Stimulated activated naive CD8-positive, alpha-beta T cell treated with anti-CD3 and anti-CD28 coated beads, Interleukin-15, Interleukin-2, amounts not matched to agents 100 ng/mL and 50 ng/mL, for 24 hours (primary cell): ENCODE results near the gene INHA.
A peak's percentile ranks its signal among the peaks of the same experiment; 100 is the strongest.

Source experiments
- H3K27ac Mint-ChIP-seq: one replicate; pipeline ENCODE4 v1.8.0; 2021; ENCODE audit warnings: mild to moderate bottlenecking, mixed read lengths
- H3K27me3 Mint-ChIP-seq: one replicate; pipeline ENCODE4 v1.8.0; 2021; ENCODE audit warnings: mixed read lengths
- H3K36me3 Mint-ChIP-seq: one replicate; pipeline ENCODE4 v1.8.0; 2021; ENCODE audit warnings: low read depth, mixed read lengths
- H3K4me1 Mint-ChIP-seq: one replicate; pipeline ENCODE4 v1.8.0; 2021; ENCODE audit warnings: low read depth, mixed read lengths
- H3K4me3 Mint-ChIP-seq: one replicate; pipeline ENCODE4 v1.8.0; 2021; ENCODE audit warnings: mild to moderate bottlenecking, mixed read lengths
- H3K9me3 Mint-ChIP-seq: one replicate; pipeline ENCODE4 v1.8.0; 2021; ENCODE audit warnings: mixed read lengths

INHA gene

GRCh38 chr2:219572237-219573001, at the start of gene INHA:
INHA (plus strand) TSS chr2:219572310; CDS start chr2:219572375, 65 bp downstream.
- Mint-ChIP-seq H3K36me3 (no peaks in the 10 kb centered on the region), H3K4me1 (no peaks in the 10 kb centered on the region), H3K27me3 (peaks cover 45% of the 10 kb centered on the region), H3K27ac (no peak within 1 kb of the TSS), H3K4me3 (peak within 1 kb of the TSS; percentile 26), H3K9me3 (no peaks in the 10 kb centered on the region)

GRCh38 chr2:219523031-219523671, 49.0 kb upstream of the INHA start:
- peak overlapping the region; percentile 35 for H3K4me3 Mint-ChIP-seq
- no peaks in the 10 kb centered on the region for H3K36me3 Mint-ChIP-seq
- no peaks in the 10 kb centered on the region for H3K9me3 Mint-ChIP-seq
- H3K27me3 Mint-ChIP-seq = peaks cover 69% of the 10 kb centered on the region
- peaks cover 17% of the 10 kb centered on the region for H3K4me1 Mint-ChIP-seq
- no peak overlapping the region for H3K27ac Mint-ChIP-seq

- Mint-ChIP-seq H3K4me3 (no peak overlapping the region), H3K27ac (no peak overlapping the region), H3K27me3 (peaks cover 73% of the 10 kb centered on the region), H3K9me3 (no peaks in the 10 kb centered on the region), H3K4me1 (peaks cover 17% of the 10 kb centered on the region), H3K36me3 (no peaks in the 10 kb centered on the region)
Measured at GRCh38 chr2:219524817-219525216, 47.3 kb upstream of the INHA start.

GRCh38 chr2:219525533-219526232, 46.4 kb upstream of the INHA start:
- Mint-ChIP-seq H3K9me3 (no peaks in the 10 kb centered on the region), H3K27ac (no peak overlapping the region), H3K4me1 (peaks cover 17% of the 10 kb centered on the region), H3K4me3 (no peak overlapping the region), H3K36me3 (no peaks in the 10 kb centered on the region), H3K27me3 (peaks cover 74% of the 10 kb centered on the region)

GRCh38 chr2:219526320-219527075, 45.6 kb upstream of the INHA start:
- Mint-ChIP-seq H3K27me3 (peaks cover 70% of the 10 kb centered on the region), H3K9me3 (no peaks in the 10 kb centered on the region), H3K27ac (no peak overlapping the region), H3K36me3 (no peaks in the 10 kb centered on the region), H3K4me3 (no peak overlapping the region), H3K4me1 (peaks cover 13% of the 10 kb centered on the region)

GRCh38 chr2:219527076-219527394, 45.1 kb upstream of the INHA start:
- H3K4me3 Mint-ChIP-seq = no peak overlapping the region
- no peaks in the 10 kb centered on the region for H3K36me3 Mint-ChIP-seq
- H3K27me3 Mint-ChIP-seq = peaks cover 64% of the 10 kb centered on the region
- no peak overlapping the region for H3K27ac Mint-ChIP-seq
- H3K9me3 Mint-ChIP-seq = no peaks in the 10 kb centered on the region
- peaks cover 8% of the 10 kb centered on the region for H3K4me1 Mint-ChIP-seq

- no peaks in the 10 kb centered on the region for H3K36me3 Mint-ChIP-seq
- H3K27me3 Mint-ChIP-seq = peaks cover 63% of the 10 kb centered on the region
- H3K27ac Mint-ChIP-seq = no peak overlapping the region
- no peaks in the 10 kb centered on the region for H3K9me3 Mint-ChIP-seq
- peaks cover 6% of the 10 kb centered on the region for H3K4me1 Mint-ChIP-seq
- H3K4me3 Mint-ChIP-seq = no peak overlapping the region
Measured at GRCh38 chr2:219527472-219527871, 44.6 kb upstream of the INHA start.

- H3K36me3 Mint-ChIP-seq = no peaks in the 10 kb centered on the region
- no peaks in the 10 kb centered on the region for H3K4me1 Mint-ChIP-seq
- H3K4me3 Mint-ChIP-seq = no peak overlapping the region
- peaks cover 41% of the 10 kb centered on the region for H3K27me3 Mint-ChIP-seq
- no peak overlapping the region for H3K27ac Mint-ChIP-seq
- no peaks in the 10 kb centered on the region for H3K9me3 Mint-ChIP-seq
Measured at GRCh38 chr2:219530048-219530963, 41.8 kb upstream of the INHA start.

GRCh38 chr2:219531639-219532377, 40.3 kb upstream of the INHA start:
- peaks cover 28% of the 10 kb centered on the region for H3K27me3 Mint-ChIP-seq
- no peaks in the 10 kb centered on the region for H3K4me1 Mint-ChIP-seq
- H3K36me3 Mint-ChIP-seq = no peaks in the 10 kb centered on the region
- H3K27ac Mint-ChIP-seq = no peak overlapping the region
- no peak overlapping the region for H3K4me3 Mint-ChIP-seq
- no peaks in the 10 kb centered on the region for H3K9me3 Mint-ChIP-seq

GRCh38 chr2:219532378-219532649, 39.8 kb upstream of the INHA start:
- Mint-ChIP-seq H3K4me1 (no peaks in the 10 kb centered on the region), H3K36me3 (no peaks in the 10 kb centered on the region), H3K27me3 (peaks cover 28% of the 10 kb centered on the region), H3K4me3 (no peak overlapping the region), H3K27ac (no peak overlapping the region), H3K9me3 (no peaks in the 10 kb centered on the region)

GRCh38 chr2:219533930-219534661, 38.0 kb upstream of the INHA start:
- no peaks in the 10 kb centered on the region for H3K9me3 Mint-ChIP-seq
- peaks cover 7% of the 10 kb centered on the region for H3K36me3 Mint-ChIP-seq
- no peak overlapping the region for H3K4me3 Mint-ChIP-seq
- no peak overlapping the region for H3K27ac Mint-ChIP-seq
- H3K27me3 Mint-ChIP-seq = peaks cover 19% of the 10 kb centered on the region
- H3K4me1 Mint-ChIP-seq = no peaks in the 10 kb centered on the region

GRCh38 chr2:219536425-219536824, 35.7 kb upstream of the INHA start:
- H3K4me1 Mint-ChIP-seq = peaks cover 4% of the 10 kb centered on the region
- no peaks in the 10 kb centered on the region for H3K9me3 Mint-ChIP-seq
- H3K27ac Mint-ChIP-seq = no peak overlapping the region
- peaks cover 3% of the 10 kb centered on the region for H3K27me3 Mint-ChIP-seq
- H3K36me3 Mint-ChIP-seq = peaks cover 8% of the 10 kb centered on the region
- no peak overlapping the region for H3K4me3 Mint-ChIP-seq

GRCh38 chr2:219536967-219537366, 35.1 kb upstream of the INHA start:
- Mint-ChIP-seq H3K36me3 (peaks cover 8% of the 10 kb centered on the region), H3K4me1 (peaks cover 7% of the 10 kb centered on the region), H3K27ac (no peak overlapping the region), H3K4me3 (no peak overlapping the region), H3K9me3 (no peaks in the 10 kb centered on the region), H3K27me3 (peaks cover 3% of the 10 kb centered on the region)
